GM20000 (cell line): ENCODE data around the gene ERLIN1.

Source experiments
- DNase-seq: peaks from one replicate; pipeline ENCODE4 v3.0.0; 2012; ENCODE audit warnings: low spot score
- CTCF ChIP-seq: IDR thresholded peaks from 2 replicates; pipeline ENCODE4 v1.5.1; 2012; ENCODE audit warnings: mild to moderate bottlenecking, control low read depth; ENCODE audit errors: extremely low read depth, missing control alignments

ERLIN1 gene

GRCh38 chr10:100157156-100157555 lies 28.7 kb downstream of the ERLIN1 start:
- TF ChIP-seq CTCF = no peak
- no peak for DNase-seq

- no peak for TF ChIP-seq CTCF
- DNase-seq = peak; percentile 25
Measured at GRCh38 chr10:100155936-100156335, 29.9 kb downstream of the ERLIN1 start.

GRCh38 chr10:100154666-100155065 lies 31.2 kb downstream of the ERLIN1 start:
- no peak for DNase-seq
- TF ChIP-seq CTCF = no peak

GRCh38 chr10:100153239-100153825 lies 32.5 kb downstream of the ERLIN1 start:
- no peak for TF ChIP-seq CTCF
- DNase-seq = no peak

- TF ChIP-seq CTCF = no peak
Measured at GRCh38 chr10:100151723-100152300, 34.0 kb downstream of the ERLIN1 start.

GRCh38 chr10:100148353-100149211 lies 37.2 kb downstream of the ERLIN1 start:
- TF ChIP-seq CTCF = no peak
- DNase-seq = peak; percentile 61

More at GRCh38 chr10:100151723-100152300, 34.0 kb downstream of the ERLIN1 start:
- DNase-seq = no peak
